GM18951 (cell line): ENCODE measurements around the gene NOP58.
"Not testable (repeated sequence)": the region's sequence is repeated elsewhere in the genome, so short reads cannot be mapped to it uniquely, and the experiment has no call there.

Experiments used
- POLR2A ChIP-seq: IDR thresholded peaks from 4 replicates; pipeline ENCODE4 v1.6.1; 2011; ENCODE audit warnings: mild to moderate bottlenecking; ENCODE audit not compliant: insufficient read length, insufficient read depth; ENCODE audit errors: extremely low read depth
- in situ Hi-C: fragments of 300-500 bp; cut with MboI; formaldehyde crosslinking; loops from one replicate; pipeline ENCODE4 v1.12.0; 2022; ENCODE audit warnings: low sequenced_read_pairs, mixed read lengths, inconsistent platforms; ENCODE audit not compliant: unreplicated experiment

The NOP58 gene

GRCh38 chr2:202278036-202278760 lies 12.6 kb downstream of the NOP58 start:
- in situ Hi-C loops, result no loop called here

GRCh38 chr2:202278944-202279343 lies 13.4 kb downstream of the NOP58 start:
- in situ Hi-C loops, result no loop called here
- TF ChIP-seq POLR2A, result no peak

More at GRCh38 chr2:202278036-202278760, 12.6 kb downstream of the NOP58 start:
- no peak for TF ChIP-seq POLR2A

GRCh38 chr2:202286595-202286994 lies 21.0 kb downstream of the NOP58 start:
- in situ Hi-C loops, result no loop called here
- TF ChIP-seq POLR2A, result no peak

DNA sequence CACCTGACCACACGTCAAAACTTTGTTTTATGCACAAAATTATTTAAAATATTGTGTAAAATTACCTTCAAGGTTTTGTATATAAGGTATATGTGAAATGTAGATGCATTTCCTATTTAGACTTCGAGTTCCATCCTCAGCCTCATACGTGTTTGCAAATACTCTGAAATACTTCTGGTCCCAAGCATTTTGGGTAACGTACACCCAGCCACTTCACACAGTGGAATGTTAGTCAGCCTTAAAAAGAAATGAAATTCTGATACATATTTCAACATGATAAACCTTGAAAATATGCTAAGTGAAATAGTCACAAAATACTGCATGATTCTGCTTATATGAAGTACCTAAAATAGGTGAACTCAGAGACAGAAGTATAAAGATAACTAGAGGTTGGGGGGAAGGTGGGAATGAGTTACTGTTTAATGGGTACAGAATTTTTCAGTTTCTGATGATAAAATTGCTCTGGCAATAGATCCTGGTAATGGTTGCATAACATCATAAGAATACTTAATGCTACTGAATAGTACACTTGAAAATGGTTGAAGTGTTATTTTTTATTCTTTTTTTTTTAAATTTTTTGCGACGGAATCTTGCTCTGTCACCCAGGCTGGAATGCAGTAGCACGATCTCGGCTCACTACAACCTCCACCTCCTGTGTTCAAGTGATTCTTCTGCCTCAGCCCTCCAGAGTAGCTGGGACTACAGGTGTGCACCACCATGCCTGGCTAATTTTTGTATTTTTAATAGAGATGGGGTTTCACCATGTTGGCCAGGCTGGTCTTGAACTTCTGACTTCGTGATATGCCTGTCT lies 24.0 kb downstream of the NOP58 start:
- TF ChIP-seq POLR2A, result no peak
- in situ Hi-C loops, result no loop called here

GRCh38 chr2:202290316-202290715 lies 24.8 kb downstream of the NOP58 start:
- TF ChIP-seq POLR2A, result no peak
- in situ Hi-C loops, result no loop called here

DNA sequence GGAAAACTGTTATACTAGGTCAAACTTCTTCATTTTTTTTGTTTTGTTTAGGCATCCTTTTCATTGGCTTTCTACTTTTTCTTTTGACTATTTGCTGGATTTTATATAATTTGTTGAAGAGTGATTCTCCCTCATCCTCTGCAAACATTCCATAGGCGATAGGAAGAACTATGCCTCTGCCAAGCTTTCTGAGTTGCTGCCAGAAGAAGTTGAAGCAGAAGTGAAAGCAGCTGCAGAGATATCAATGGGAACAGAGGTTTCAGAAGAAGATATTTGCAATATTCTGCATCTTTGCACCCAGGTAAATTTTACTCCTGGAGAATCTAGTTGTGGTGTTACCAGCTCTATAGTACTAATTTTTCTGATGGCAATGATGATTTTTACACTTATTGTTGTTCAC lies 25.4 kb downstream of the NOP58 start:
- in situ Hi-C loops, result no loop called here
- TF ChIP-seq POLR2A, result no peak

GRCh38 chr2:202299712-202300111 lies 34.1 kb downstream of the NOP58 start:
- no peak for TF ChIP-seq POLR2A
- in situ Hi-C loops, result no loop called here

GRCh38 chr2:202306034-202306433 lies 40.5 kb downstream of the NOP58 start:
- in situ Hi-C loops, result no loop called here
- TF ChIP-seq POLR2A, result no peak

DNA sequence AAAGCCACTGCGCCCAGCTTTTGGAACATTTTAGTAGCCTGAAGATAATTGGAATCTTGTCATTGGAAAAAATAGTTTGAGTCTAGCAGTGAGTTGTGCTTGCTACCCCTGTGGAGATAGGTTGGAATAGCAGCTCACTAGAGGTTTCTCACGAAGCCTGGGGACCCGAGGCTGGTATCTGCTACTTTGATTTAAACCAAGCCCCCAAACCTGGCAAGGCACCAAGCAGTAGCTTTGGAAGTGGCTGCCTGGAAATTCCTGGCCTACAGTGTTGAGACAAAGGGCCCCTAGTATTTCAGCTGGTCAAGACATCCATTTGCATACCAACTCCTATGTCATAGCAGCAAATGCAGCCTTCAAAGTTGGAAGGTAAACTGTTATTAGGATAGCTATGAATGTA lies 42.1 kb downstream of the NOP58 start:
- TF ChIP-seq POLR2A, result no peak
- in situ Hi-C loops, result no loop called here

DNA sequence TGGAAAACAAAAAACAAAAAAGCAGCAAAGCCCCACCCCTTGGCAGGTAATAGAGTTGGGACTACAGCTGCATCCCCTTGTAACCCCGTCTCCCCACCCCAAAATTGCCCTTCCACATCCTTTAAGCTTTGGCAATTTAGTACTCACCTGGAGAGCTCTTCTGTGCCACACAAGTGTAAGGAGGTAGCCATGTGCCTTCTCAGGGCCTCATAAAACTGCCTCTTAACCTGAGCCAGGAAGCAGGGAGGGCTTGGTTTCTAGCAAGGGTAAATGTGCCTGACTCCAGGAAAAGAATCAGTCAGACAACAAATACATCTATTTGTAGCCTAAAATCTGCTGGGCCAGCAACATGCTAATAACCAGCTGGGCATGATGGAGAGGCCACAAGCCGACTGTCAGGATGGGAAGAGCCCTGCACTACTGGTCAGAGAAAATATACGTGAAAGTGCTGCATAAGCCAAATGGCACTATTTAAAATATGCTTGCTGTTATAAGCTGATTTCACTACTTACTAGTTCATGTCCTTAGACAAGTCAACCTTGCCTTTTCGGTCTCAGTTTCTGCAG lies 46.3 kb downstream of the NOP58 start:
- no peak for TF ChIP-seq POLR2A
- in situ Hi-C loops, result no loop called here

- TF ChIP-seq POLR2A, result no peak
- in situ Hi-C loops, result no loop called here
Measured at GRCh38 chr2:202314116-202314515, 48.6 kb downstream of the NOP58 start.

DNA sequence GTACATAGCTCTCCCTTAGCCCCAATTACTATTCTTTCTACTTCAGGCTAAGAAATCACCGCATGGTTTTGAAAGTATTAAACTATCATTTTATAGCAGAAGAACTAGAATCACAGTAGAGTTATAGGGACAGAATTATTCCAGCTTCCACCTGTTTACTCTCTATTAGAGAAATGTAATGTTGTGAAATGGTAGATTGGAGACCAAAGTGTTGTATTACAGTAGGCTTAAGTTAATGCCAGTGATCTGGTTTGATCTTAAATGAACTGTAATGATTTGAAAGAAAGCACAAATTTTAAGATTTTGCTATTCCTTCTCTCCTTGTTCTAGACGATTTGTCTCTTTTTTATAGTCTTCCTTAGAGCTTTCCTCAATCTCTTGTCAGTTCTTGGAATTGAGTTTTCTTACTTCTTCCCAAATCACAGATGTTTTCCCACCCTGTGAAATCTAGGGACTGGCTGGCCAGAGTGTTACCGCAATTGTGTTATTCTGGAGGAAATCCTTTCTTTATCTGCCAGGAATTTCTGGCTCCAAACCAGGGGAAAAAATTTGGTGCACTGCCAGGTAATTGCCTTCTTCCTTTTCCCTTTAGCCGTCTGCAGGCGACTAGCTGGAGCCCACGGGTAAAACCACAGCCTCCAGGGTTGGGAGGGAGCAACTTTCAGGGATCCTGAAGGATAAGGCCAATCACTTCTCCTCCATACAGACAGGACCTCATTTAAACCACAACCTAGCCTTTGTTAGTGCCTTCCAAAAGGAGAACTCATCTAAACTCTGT lies 51.7 kb downstream of the NOP58 start:
- in situ Hi-C loops, result no loop called here
- TF ChIP-seq POLR2A, result no peak

DNA sequence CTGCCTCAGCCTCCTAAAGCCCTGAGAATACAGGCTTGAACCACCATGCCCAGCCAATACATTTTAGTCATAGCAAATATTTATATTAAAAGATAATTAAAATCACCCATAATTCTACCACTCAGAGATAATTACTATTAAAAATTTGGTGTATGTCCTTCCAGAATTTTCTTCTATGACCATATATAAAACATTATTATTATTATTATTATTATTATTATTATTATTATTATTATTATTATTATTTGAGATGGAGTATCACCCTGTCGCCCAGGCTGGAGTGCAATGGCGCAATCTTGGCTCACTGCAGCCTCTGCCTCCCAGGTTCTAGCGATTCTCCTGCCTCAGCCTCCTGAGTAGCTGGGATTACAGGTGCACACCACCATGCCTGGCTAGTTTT lies 54.8 kb downstream of the NOP58 start:
- in situ Hi-C loops, result not testable (repeated sequence)
